Endothelial cell of umbilical vein (primary cell): Measurements from ENCODE around the gene TMEM109. TPM values are rescaled to one million over a fixed set of nuclear protein-coding genes. Genes with fewer than 3 reads are reported as not detected.

Experiments used
- BruUV-seq: library from RNA; stranded (reverse); fragments of 400-500 nt; replicated peaks from 2 replicates; lab custom pipeline; 2021; lab: Mats Ljungman, UMichigan
- CTCF ChIA-PET: fragments of 300-600, 350-600 bp; sonication (Branson Sonifier 250); formaldehyde crosslinking; loops from one replicate; lab custom pipeline; 2021; ENCODE audit warnings: antibody characterized with exemption, inconsistent platforms; lab: Charles Lee
- POLR2A ChIA-PET: fragments of 300-600, 350-600 bp; sonication (Branson Sonifier 250); formaldehyde crosslinking; loops from one replicate; lab custom pipeline; 2021; ENCODE audit warnings: antibody characterized with exemption, inconsistent platforms; lab: Charles Lee
- DNase-seq: peaks from one replicate; pipeline ENCODE4 v3.0.0-alpha.2; 2011; ENCODE audit warnings: low read depth, low spot score
- FAIRE-seq: peaks from 2 replicates; lab custom pipeline; 2011; peaks lifted over from hg19 to GRCh38; lab: Jason Lieb, UNC
- H2AFZ ChIP-seq: 2 replicates; pipeline ENCODE4 v1.6.0; 2012; ENCODE audit warnings: low read depth, low read length, control low read depth, inconsistent platforms
- H3K27ac ChIP-seq: 2 replicates; pipeline ENCODE4 v1.5.1; 2011; ENCODE audit warnings: low read depth, mild to moderate bottlenecking, control low read depth, low read length, moderate library complexity; ENCODE audit not compliant: insufficient read depth
- H3K27me3 ChIP-seq, 2 experiments: 2 replicates each; pipeline versions ENCODE4 v1.6.0 to v1.6.1; 2011; ENCODE audit warnings: low read length in 2 of 2, mixed read lengths in 1 of 2; ENCODE audit not compliant: control insufficient read depth in 2 of 2, insufficient read depth in 2 of 2
- H3K36me3 ChIP-seq, 2 experiments: 2 replicates in 1 of 2; 3 replicates in 1 of 2; pipeline ENCODE4 v1.5.1; 2011; ENCODE audit warnings: low read length in 2 of 2, mild to moderate bottlenecking in 1 of 2, moderate library complexity in 1 of 2; ENCODE audit not compliant: control insufficient read depth in 2 of 2, insufficient read depth in 2 of 2; ENCODE audit errors: extremely low read depth in 1 of 2
- H3K4me1 ChIP-seq: 3 replicates; pipeline ENCODE4 v1.5.1; 2011; ENCODE audit warnings: mild to moderate bottlenecking, low read length; ENCODE audit not compliant: control insufficient read depth, insufficient read depth; ENCODE audit errors: extremely low read depth
- H3K4me2 ChIP-seq: 2 replicates; pipeline ENCODE4 v1.6.1; 2011; ENCODE audit warnings: low read length, control low read depth, mixed read lengths; ENCODE audit not compliant: insufficient read depth
- H3K4me3 ChIP-seq, 3 experiments: fragments of 200-600 bp in 1 of 3; sonication (generic), shearing (Covaris generic) in 1 of 3; replicated peaks in 1 of 3; 2 replicates each; pipeline ENCODE4 v1.5.1; 2011 to 2016; ENCODE audit warnings: control low read depth in 3 of 3, low read length in 3 of 3, mild to moderate bottlenecking in 2 of 3, inconsistent platforms in 1 of 3, low read depth in 1 of 3, moderate library complexity in 1 of 3; ENCODE audit not compliant: insufficient read depth in 1 of 3
- H3K79me2 ChIP-seq: 2 replicates; pipeline ENCODE4 v1.6.0; 2012; ENCODE audit warnings: low read length, inconsistent platforms; ENCODE audit not compliant: control insufficient read depth, insufficient read depth
- H3K9ac ChIP-seq: replicated peaks from 2 replicates; pipeline ENCODE3; 2011; ENCODE audit warnings: low read length, control low read depth; ENCODE audit not compliant: insufficient read depth; ENCODE audit errors: extremely low read depth
- H3K9me1 ChIP-seq: replicated peaks from 3 replicates; pipeline ENCODE4 v1.6.0; 2011; ENCODE audit warnings: mild to moderate bottlenecking, low read length; ENCODE audit not compliant: control insufficient read depth, insufficient read depth; ENCODE audit errors: extremely low read depth
- H3K9me3 ChIP-seq: replicated peaks from 2 replicates; pipeline ENCODE4 v1.5.1; 2012; ENCODE audit warnings: low read length, inconsistent platforms; ENCODE audit not compliant: control insufficient read depth, insufficient read depth
- H4K20me1 ChIP-seq: replicated peaks from 2 replicates; pipeline ENCODE3; 2011; ENCODE audit warnings: mild to moderate bottlenecking, low read length; ENCODE audit not compliant: control insufficient read depth, insufficient read depth; ENCODE audit errors: extremely low read depth
- CTCF ChIP-seq, 2 donors: IDR thresholded peaks; 1 replicate in 1 of 2; 2 replicates in 1 of 2; pipeline ENCODE4 v1.5.1; 2011; ENCODE audit warnings: low read length in 2 of 2, mild to moderate bottlenecking in 2 of 2, moderate library complexity in 2 of 2, control low read depth in 1 of 2, inconsistent platforms in 1 of 2, low read depth in 1 of 2; ENCODE audit not compliant: insufficient read depth in 1 of 2; ENCODE audit errors: extremely low read depth in 1 of 2
- EZH2 ChIP-seq: IDR thresholded peaks from 2 replicates; pipeline ENCODE4 v1.6.1; 2012; ENCODE audit warnings: borderline replicate concordance, low read depth, mild to moderate bottlenecking, moderate library complexity, low read length, inconsistent platforms; ENCODE audit not compliant: severe bottlenecking
- FOS ChIP-seq: IDR thresholded peaks from 2 replicates; pipeline ENCODE4 v1.6.1; 2011; ENCODE audit warnings: mild to moderate bottlenecking, low read length, moderate library complexity, borderline replicate concordance; ENCODE audit not compliant: insufficient read depth
- GATA2 ChIP-seq: IDR thresholded peaks from 2 replicates; pipeline ENCODE4 v1.7.0; 2011; ENCODE audit warnings: low read depth, mild to moderate bottlenecking, moderate library complexity, mixed read lengths, low read length; ENCODE audit not compliant: insufficient read length, insufficient read depth
- JUN ChIP-seq: IDR thresholded peaks from 2 replicates; pipeline ENCODE4 v1.6.1; 2011; ENCODE audit warnings: borderline replicate concordance, low read depth; ENCODE audit not compliant: insufficient read length, insufficient read depth
- MAX ChIP-seq: IDR thresholded peaks from 2 replicates; pipeline ENCODE4 v1.6.1; 2011; ENCODE audit not compliant: insufficient read depth, insufficient read length
- MYC ChIP-seq: IDR thresholded peaks from one replicate; pipeline ENCODE4 v1.6.1; 2011; ENCODE audit warnings: mild to moderate bottlenecking, low read depth, low read length
- POLR2A ChIP-seq: IDR thresholded peaks from 2 replicates; pipeline ENCODE4 v1.6.1; 2012; ENCODE audit warnings: low read depth, mild to moderate bottlenecking, control low read depth, low read length
- POLR2AphosphoS5 ChIP-seq: IDR thresholded peaks from 2 replicates; pipeline ENCODE4 v1.6.1; 2012; ENCODE audit warnings: low read depth, mild to moderate bottlenecking, control low read depth, low read length, moderate library complexity; ENCODE audit not compliant: insufficient read depth
- dilution Hi-C: fragments of 300-500 bp; cut with MboI; formaldehyde crosslinking; loops from one replicate; pipeline ENCODE4 v1.15.0; 2019; ENCODE audit warnings: low sequenced_read_pairs; ENCODE audit not compliant: extremely low pct_ligation_motif_present
- intact Hi-C: fragments of 100-400 bp; cut with micrococcal nuclease; formaldehyde crosslinking; loops from one replicate; pipeline ENCODE4 v1.10.0; 2022
- polyA plus RNA-seq, 4 experiments: library from polyadenylated mRNA; depleted of rRNA in 3 of 4; stranded (reverse) in 3 of 4; unstranded in 1 of 4; fragments of >200 nt; gene quantifications; 2 replicates each; pipeline versions ENCODE4 v1.2.1 to v1.2.3, GENCODE V29; 2011 to 2012; ENCODE audit warnings: missing spikeins in 1 of 4
- total RNA-seq: library from RNA; stranded (reverse); gene quantifications from 2 replicates; pipeline ENCODE4 v1.2.3, GENCODE V29; 2021

Gene TMEM109
- total and polyA plus RNA-seq, 2 donors (not counting 3 experiments of a cell fraction or from before 2014, with no cell fraction given): 143 to 192 TPM

GRCh38 chr11:60928563-60929001 lies 14.6 kb downstream of the TMEM109 start:
- peaks cover 10% of the 10 kb centered on the region for H3K4me1 ChIP-seq
- intact Hi-C loops: no loop called here
- no peak for TF ChIP-seq CTCF (IDR thresholded peaks at IDR 0.05; ENCODE audit: extremely low read depth in 1 of 2, insufficient read depth in 1 of 2, low read depth in 1 of 2, low read length in 2 of 2)
- TF ChIP-seq MYC: no peak
- no peak for TF ChIP-seq POLR2A
- TF ChIP-seq JUN: no peak
- TF ChIP-seq GATA2: no peak
- no peak for TF ChIP-seq POLR2AphosphoS5
- no peak overlapping the region for H3K4me2 ChIP-seq
- H3K9me3 ChIP-seq: no peaks in the 10 kb centered on the region
- no peaks in the 10 kb centered on the region for H3K27me3 ChIP-seq
- H3K9ac ChIP-seq: no peak overlapping the region
- H3K36me3 ChIP-seq: peaks cover 3 to 36% of the 10 kb centered on the region in 2 experiments
- no peaks in the 10 kb centered on the region for H3K79me2 ChIP-seq
- H2AFZ ChIP-seq: no peak overlapping the region
- dilution Hi-C loops: no loop called here
- H3K27ac ChIP-seq: no peak overlapping the region
- no TSS peak for BruUV-seq
- H4K20me1 ChIP-seq: no peaks in the 10 kb centered on the region
- FAIRE-seq (no peak), DNase-seq (no peak)
- H3K9me1 ChIP-seq: no peaks in the 10 kb centered on the region
- POLR2A ChIA-PET: interaction anchor here (0.5 kb wide), 1 partner anchor 231 kb away, joined by 6 read pairs; no protein-coding TSS in a partner anchor
- H3K4me3 ChIP-seq: no peak overlapping the region
- CTCF ChIA-PET: interaction anchor here (0.9 to 1.6 kb wide), 3 partner anchors 12 to 29 kb away, joined by 3 to 7 read pairs (median 4); no protein-coding TSS in a partner anchor

DNA sequence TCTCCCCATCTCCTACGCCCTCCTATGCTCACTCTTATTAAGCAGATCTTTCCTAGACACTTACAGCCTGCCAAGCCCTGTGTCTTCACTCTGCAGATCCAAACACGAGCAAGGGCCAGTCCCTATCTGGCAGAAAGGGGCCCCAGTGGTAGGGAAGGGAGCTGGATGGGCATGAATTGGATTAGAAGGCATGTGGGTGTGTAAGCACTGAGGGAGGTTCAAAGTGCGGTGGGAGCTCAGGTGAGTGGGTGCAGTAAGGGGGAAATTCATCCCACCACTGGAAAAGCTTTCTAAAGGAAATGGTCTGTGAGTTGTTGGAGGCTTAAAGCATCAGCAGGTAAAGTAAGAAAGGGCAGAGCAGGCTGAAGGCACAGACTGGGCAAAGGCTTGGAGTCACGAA lies 15.8 kb downstream of the TMEM109 start:
- FAIRE-seq (no peak), DNase-seq (no peak)
- CTCF ChIA-PET: no interaction called here
- POLR2A ChIA-PET: no interaction called here
- Histone ChIP-seq H3K27ac (no peak overlapping the region), H3K9ac (no peak overlapping the region), H3K4me2 (no peak overlapping the region), H3K36me3 (peaks cover 3 to 39% of the 10 kb centered on the region in 2 experiments), H3K79me2 (no peaks in the 10 kb centered on the region), H4K20me1 (no peaks in the 10 kb centered on the region), H3K4me1 (peaks cover 10% of the 10 kb centered on the region), H3K27me3 (no peaks in the 10 kb centered on the region), H3K9me3 (no peaks in the 10 kb centered on the region), H3K4me3 (no peak overlapping the region), H2AFZ (no peak overlapping the region), H3K9me1 (no peaks in the 10 kb centered on the region)
- intact Hi-C loops (no loop called here), dilution Hi-C loops (no loop called here)
- no peak for TF ChIP-seq POLR2A
- no peak for TF ChIP-seq JUN
- TF ChIP-seq MAX: no peak
- no peak for TF ChIP-seq FOS
- no peak for TF ChIP-seq MYC
- TF ChIP-seq POLR2AphosphoS5: no peak
- TF ChIP-seq GATA2: no peak
- TF ChIP-seq CTCF (IDR thresholded peaks at IDR 0.05; ENCODE audit: extremely low read depth in 1 of 2, insufficient read depth in 1 of 2, low read depth in 1 of 2, low read length in 2 of 2): no peak
- TF ChIP-seq EZH2: no peak
- BruUV-seq: no TSS peak
